Measurements from ENCODE around the gene CMTM3.
"Not testable (repeated sequence)": the region's sequence is repeated elsewhere in the genome, so short reads cannot be mapped to it uniquely, and the experiment has no call there.

The CMTM3 gene

DNA sequence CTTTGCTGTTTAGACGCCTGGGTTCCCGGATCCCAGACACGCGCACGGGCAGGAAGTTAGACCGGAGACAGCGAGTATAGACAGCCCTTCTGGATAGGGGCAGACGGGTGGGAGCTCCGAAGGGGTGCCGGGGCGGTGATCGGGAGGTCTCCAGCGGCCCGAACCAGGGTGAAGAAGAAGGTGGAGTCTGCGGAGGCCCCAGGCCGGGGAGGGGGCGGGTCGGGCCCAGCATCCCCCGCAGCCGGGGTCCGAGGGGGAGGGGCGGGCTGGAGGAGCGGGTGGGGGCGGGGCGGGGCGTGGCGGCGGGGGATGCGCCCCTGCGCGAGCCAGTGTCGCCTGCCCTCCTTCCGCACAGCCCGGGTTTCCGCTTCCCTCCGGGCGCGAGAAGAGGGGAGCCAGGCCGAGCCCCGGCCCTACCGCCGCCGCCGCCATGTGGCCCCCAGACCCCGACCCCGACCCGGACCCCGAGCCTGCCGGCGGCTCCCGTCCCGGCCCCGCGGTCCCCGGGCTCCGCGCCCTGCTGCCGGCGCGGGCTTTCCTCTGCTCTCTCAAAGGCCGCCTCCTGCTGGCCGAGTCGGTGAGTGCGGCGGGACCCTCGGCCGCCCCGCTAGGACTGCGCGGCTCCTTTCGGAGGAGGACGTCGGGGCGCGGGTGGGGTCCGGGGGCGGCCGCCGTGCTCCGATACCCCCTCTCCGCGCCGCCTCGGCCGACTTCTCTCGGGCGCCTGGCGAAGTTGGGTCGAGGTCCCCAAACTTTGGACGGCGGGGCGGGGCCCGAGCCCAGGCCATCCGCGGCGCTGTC, at the start of gene CMTM3:
Gene CMTM3, plus strand, starts transcription at position 329 of the 801 bp plus-strand sequence. Its CDS starts 102 bp downstream, at position 431.
- DNase-seq (ENCODE audit: low read depth in 3 of 3, low spot score in 1 of 3): peak in 2 of 3 donors; percentile 42 to 68

GRCh38 chr16:66560107-66560506, 44.4 kb upstream of the CMTM3 start:
- DNase-seq (ENCODE audit: low read depth in 3 of 3, low spot score in 1 of 3): no peak

DNA sequence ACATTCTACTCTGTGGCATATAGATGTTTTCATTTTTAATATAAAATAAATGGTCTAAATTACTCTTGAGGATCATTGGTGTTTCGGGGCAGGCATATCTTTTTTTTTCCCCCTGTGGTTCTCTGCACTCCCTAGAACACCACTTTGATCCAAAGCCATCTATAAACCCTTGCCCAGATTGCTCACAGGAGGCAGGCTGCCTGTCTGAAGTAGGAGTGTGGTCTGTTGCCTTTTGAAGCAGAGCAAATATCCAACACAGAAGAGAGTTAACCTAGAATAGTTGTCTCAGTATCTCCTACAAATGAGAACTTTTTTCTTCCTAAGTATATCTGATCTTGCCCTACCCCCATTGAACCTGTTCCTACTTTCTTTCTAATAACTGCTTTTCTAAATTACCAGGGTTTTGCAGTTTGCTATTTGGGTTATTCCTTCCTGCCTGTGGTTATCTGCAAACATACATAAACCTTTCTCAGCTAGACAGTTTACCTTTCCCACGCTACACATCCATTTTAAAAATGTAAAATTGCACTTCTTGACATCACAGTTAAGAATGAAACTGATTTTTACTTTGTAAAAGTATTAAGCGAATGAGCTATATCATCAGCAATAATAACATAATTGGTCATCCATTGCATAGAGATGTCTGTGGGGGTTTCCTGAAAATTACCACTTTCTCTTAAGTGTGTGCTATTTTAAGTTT, 43.0 kb upstream of the CMTM3 start:
- DNase-seq (ENCODE audit: low read depth in 3 of 3, low spot score in 1 of 3): no peak

DNA sequence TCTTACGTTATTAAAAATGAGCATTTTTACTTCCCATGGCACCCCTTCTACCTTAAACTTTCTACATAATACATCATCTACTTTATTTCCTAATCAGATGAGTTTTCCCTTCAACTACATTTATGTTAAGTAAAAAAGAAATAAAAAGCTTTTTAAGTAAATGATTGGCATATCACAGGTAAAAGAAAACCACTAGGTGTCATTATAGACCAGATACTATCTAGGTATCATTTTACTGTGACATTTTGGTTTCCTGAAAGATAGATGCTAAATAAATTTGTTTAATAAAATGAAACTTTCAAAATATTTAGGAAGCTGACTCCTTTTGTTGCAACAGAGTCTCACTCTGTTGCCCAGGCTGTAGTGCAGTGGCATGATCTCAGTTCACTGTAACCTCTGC, 42.1 kb upstream of the CMTM3 start:
- no peak for DNase-seq (ENCODE audit: low read depth in 3 of 3, low spot score in 1 of 3)

DNA sequence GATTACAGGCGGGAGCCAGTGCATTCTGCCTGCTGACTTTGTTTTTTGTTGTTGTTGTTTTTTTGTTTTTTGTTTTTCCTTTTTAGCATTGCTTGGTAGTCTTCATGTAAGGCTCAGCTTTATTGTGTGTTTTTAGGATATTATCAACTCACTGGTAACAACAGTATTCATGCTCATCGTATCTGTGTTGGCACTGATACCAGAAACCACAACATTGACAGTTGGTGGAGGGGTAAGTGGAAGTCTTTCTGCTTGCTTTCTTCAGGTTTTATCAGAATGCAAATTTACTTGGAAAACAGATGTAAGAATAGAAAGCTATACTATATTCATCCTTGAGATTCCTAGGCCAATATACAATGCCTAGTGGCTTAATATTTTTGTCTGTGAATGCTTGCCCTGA, 41.5 kb upstream of the CMTM3 start:
- DNase-seq (ENCODE audit: low read depth in 3 of 3, low spot score in 1 of 3): no peak

DNA sequence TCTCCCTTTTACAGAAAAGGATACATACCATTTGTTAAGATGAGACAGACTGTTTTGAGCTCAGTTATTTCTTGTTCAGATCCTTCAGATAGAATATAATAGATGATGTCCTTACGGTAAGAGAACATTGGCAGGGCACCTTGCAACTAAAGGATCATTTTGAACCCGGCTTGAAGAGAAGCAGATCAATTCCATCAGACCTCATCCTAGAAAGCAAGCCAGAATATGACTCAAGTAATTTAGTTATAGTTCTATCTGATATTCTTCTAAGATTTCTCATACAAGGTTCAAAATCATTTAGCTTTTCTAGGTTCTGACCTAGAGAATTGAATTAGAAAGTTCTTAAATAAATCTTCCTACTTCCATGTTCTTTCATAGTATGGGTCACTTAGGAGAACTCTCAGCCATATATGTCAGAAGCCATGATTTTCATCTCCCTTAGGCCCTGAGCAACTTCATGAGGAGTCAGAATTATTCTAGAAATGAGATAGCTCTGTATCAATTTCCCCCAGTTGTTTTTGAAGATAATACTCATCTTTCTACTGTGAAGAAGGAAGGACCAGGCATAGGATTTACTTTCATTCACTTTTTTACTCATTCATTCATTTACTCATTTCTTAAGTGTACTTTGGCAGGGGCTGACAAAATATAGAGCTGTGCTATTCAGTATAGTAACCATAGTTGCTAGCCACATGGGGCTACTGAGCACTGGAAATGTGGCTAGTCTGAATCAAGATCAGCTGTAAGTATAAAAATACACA, 40.8 kb upstream of the CMTM3 start:
- no peak for DNase-seq (ENCODE audit: low read depth in 3 of 3, low spot score in 1 of 3)

- no peak for DNase-seq (ENCODE audit: low read depth in 3 of 3, low spot score in 1 of 3)
Observed at GRCh38 chr16:66566051-66566901, 38.2 kb upstream of the CMTM3 start, which contains the start of gene CMTM1. TSS of gene CMTM1 (plus strand) at chr16:66566439. CDS start at chr16:66566514, 75 bp downstream.

- DNase-seq (ENCODE audit: low read depth in 3 of 3, low spot score in 1 of 3): not testable (repeated sequence)
Observed at GRCh38 chr16:66567270-66567669, 37.2 kb upstream of the CMTM3 start.

DNA sequence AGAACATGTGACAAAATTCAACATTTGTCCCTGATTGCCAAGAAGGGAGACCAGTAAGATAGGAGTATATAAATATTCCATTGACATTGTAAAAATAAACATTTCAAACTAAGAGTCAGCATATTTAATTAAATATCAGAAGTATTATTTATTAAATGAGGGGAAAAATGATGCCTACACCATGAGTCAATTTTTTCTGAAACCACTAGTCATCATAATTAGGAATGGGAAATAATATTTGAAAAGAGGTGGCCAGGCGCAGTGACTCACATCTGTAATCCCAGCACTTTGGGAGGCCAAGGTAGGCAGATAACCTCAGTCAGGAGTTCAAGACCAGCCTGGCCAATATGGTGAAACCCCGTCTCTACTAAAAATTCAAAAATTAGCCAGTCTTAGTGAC, 36.1 kb upstream of the CMTM3 start:
- no peak for DNase-seq (ENCODE audit: low read depth in 3 of 3, low spot score in 1 of 3)

- no peak for DNase-seq (ENCODE audit: low read depth in 3 of 3, low spot score in 1 of 3)
Observed at GRCh38 chr16:66569131-66569530, 35.4 kb upstream of the CMTM3 start.

DNA sequence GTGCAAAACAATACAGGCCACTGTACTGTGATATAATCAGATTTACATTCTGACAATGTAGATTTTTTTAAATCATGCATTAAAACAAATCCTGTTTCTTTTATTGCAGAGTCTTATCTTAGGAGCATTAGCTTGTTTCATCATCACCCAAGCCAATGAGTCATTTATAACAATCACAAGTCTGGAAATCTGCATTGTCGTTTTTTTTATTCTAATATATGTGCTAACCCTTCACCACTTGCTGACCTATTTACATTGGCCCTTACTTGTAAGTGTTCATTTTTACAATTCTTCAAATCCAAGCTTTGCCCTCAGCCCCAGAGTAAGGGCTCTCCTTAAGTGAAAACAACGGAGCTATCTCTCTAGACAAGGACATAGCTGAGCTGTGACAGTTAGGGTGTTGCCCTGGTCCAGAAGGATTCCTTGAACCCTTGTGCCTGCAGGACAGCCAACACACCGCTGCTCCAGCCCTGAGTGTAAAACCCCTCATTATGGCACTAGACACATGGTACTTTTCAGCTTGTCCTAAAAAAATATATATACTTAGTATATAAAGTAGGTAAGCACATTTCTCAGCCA, 34.6 kb upstream of the CMTM3 start:
- no peak for DNase-seq (ENCODE audit: low read depth in 3 of 3, low spot score in 1 of 3)

GRCh38 chr16:66572356-66572755, 32.1 kb upstream of the CMTM3 start:
- DNase-seq (ENCODE audit: low read depth in 3 of 3, low spot score in 1 of 3): no peak

DNA sequence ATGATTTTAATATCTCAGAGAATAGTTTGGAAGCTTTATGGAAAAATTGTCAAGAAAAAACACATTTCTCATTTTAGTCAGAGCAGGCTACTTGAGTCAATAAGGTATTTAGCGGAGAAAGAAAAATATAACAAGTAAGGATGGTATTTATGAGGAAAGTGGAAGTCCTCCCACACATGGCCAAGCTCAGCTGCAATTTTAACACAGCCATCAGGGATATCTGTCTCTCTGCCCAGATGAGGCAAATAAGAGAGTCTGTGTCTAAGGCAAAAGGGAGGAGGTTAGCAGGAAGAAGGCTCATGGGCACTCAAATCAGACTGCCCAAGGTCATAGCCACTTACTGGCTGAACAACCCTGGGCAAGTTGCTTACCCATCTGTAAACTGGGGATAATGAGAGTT, 30.4 kb upstream of the CMTM3 start:
- no peak for DNase-seq (ENCODE audit: low read depth in 3 of 3, low spot score in 1 of 3)

DNA sequence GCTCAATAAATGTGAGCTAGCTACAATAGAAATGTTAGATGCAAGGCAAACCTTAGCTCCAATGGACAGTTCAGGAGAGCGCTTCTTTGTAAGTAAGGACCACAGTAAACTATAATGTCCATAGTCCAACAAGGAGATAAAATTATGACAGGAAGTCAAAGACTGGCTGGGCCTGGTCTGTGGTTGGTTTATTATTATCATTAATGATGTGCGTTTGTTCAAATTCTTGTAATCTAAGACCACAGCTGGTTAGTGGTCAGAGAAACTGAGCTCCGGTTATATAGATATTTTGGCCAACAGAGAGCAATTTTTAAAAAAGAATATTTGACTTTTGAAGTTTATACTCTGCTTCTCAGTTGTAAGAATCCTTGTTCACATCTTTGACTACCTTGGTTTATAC, 30.0 kb upstream of the CMTM3 start:
- no peak for DNase-seq (ENCODE audit: low read depth in 3 of 3, low spot score in 1 of 3)

- DNase-seq (ENCODE audit: low read depth in 3 of 3, low spot score in 1 of 3): no peak
Observed at GRCh38 chr16:66575060-66575459, 29.4 kb upstream of the CMTM3 start.

DNA sequence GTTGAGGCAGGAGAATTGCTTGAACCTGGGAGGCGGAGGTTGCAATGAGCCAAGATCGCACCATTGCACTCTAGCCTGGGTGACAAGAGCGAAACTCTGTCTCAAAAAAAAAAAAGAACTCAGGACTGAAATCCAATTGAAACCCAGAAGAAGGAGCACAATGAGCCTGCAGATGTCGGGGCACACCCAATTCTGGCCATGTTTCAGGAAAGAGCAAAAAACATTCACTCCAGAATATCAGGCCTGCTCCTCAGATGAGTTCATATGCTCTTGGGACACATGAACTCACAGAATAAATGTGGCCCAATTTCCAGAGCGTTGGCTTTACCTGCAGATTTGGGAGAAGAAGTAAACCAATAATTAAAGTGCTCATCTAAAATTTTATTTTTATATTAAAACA, 28.2 kb upstream of the CMTM3 start:
- DNase-seq (ENCODE audit: low read depth in 3 of 3, low spot score in 1 of 3): no peak

DNA sequence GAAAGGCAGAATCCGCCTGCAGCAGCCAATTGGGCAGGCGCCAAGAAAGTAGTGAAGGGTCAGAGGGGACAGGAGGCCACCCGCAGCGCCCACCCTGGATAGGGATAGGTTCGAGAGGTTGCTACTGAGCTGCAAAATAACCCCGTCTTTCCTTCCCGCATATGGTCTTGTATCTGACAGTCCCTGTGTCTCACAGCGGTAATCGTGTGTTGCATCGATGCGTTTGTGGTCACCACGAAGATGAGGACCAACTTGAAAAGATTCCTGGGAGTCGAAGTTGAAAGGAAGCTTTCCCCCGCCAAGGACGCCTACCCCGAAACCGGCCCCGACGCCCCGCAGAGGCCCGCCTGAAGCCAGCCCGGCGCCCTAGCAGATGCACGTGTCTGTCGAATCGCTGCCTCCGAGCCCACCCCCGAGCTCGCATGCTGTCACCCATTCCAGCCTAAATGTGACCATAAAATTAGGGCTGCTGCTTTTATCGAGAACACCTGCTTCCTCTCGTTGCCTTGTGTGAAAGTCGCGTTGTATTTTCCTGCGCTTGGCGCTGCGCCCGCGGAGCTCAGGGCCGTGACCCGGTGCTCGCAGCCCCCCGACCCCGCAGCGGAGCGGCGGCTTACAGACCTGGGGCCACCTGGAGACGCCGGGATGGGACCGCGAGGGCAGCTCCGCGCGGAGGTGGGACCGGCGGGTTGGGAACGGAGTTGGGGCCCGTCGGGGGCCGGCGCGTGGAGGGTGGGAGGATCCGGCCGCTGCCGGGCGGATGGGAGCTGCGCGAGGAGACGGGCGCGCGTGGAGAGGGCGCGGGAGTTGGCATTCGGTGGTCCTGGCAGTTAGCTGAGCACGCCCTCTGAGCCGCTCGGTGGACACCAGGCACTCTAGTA, 25.6 kb upstream of the CMTM3 start, which contains the start of gene CMTM2:
Gene CMTM2, plus strand, starts transcription at position 813 of the 881 bp plus-strand sequence. CDS start 145 bp downstream, outside the sequence.
- no peak for DNase-seq (ENCODE audit: low read depth in 3 of 3, low spot score in 1 of 3)

- DNase-seq (ENCODE audit: low read depth in 3 of 3, low spot score in 1 of 3): no peak
Observed at GRCh38 chr16:66580605-66581209, 23.8 kb upstream of the CMTM3 start.
